Panc1 (cell line): ENCODE data around the gene LYRM9.
"Not testable (repeated sequence)": the region's sequence is repeated elsewhere in the genome, so short reads cannot be mapped to it uniquely, and the experiment has no call there.

Experiments
- TF ChIP-seq, protein P1 (sequence below): fragments of 450-650 bp; IDR thresholded peaks from 2 replicates; pipeline ENCODE4 v1.5.1; 2017; ENCODE audit warnings: mild to moderate bottlenecking
- TF ChIP-seq, protein P2 (sequence below), 2 experiments: IDR thresholded peaks; 2 replicates each; pipeline ENCODE4 v1.6.1; 2011 to 2012; ENCODE audit warnings: low read depth in 2 of 2, control low read depth in 1 of 2, low read length in 1 of 2, mild to moderate bottlenecking in 1 of 2, moderate library complexity in 1 of 2; ENCODE audit not compliant: insufficient read depth in 1 of 2

DNA sequence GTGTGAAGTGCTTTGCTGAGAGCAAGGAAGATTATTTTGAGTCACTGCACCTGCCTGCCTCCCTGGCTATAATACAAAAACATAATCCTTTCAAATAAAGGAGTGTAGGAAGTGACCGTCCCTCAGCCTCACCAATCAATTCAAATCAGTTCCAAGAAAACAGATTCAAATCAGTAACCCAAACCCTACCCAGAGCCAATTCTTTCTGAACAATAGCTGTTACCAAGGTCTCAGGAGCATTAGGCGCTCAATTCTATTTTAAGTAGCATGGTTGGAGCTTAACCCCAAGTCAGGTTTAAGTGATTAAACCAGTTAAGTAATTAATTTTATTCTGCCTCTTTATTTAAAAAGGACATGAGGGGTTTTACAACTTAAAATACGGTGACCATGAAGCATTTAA is 54.6 kb downstream of the LYRM9 start:
- TF ChIP-seq, protein P1, sequence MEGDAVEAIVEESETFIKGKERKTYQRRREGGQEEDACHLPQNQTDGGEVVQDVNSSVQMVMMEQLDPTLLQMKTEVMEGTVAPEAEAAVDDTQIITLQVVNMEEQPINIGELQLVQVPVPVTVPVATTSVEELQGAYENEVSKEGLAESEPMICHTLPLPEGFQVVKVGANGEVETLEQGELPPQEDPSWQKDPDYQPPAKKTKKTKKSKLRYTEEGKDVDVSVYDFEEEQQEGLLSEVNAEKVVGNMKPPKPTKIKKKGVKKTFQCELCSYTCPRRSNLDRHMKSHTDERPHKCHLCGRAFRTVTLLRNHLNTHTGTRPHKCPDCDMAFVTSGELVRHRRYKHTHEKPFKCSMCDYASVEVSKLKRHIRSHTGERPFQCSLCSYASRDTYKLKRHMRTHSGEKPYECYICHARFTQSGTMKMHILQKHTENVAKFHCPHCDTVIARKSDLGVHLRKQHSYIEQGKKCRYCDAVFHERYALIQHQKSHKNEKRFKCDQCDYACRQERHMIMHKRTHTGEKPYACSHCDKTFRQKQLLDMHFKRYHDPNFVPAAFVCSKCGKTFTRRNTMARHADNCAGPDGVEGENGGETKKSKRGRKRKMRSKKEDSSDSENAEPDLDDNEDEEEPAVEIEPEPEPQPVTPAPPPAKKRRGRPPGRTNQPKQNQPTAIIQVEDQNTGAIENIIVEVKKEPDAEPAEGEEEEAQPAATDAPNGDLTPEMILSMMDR, result not testable (repeated sequence)
- TF ChIP-seq, protein P2, sequence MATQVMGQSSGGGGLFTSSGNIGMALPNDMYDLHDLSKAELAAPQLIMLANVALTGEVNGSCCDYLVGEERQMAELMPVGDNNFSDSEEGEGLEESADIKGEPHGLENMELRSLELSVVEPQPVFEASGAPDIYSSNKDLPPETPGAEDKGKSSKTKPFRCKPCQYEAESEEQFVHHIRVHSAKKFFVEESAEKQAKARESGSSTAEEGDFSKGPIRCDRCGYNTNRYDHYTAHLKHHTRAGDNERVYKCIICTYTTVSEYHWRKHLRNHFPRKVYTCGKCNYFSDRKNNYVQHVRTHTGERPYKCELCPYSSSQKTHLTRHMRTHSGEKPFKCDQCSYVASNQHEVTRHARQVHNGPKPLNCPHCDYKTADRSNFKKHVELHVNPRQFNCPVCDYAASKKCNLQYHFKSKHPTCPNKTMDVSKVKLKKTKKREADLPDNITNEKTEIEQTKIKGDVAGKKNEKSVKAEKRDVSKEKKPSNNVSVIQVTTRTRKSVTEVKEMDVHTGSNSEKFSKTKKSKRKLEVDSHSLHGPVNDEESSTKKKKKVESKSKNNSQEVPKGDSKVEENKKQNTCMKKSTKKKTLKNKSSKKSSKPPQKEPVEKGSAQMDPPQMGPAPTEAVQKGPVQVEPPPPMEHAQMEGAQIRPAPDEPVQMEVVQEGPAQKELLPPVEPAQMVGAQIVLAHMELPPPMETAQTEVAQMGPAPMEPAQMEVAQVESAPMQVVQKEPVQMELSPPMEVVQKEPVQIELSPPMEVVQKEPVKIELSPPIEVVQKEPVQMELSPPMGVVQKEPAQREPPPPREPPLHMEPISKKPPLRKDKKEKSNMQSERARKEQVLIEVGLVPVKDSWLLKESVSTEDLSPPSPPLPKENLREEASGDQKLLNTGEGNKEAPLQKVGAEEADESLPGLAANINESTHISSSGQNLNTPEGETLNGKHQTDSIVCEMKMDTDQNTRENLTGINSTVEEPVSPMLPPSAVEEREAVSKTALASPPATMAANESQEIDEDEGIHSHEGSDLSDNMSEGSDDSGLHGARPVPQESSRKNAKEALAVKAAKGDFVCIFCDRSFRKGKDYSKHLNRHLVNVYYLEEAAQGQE (IDR thresholded peaks at IDR 0.05; ENCODE audit: insufficient read depth in 1 of 2, low read depth in 2 of 2, low read length in 1 of 2), result not testable (repeated sequence)
